B cell (primary cell): Measurements from ENCODE around the gene PIGR.

Experiments
- EZH2 ChIP-seq: IDR thresholded peaks from 2 replicates; pipeline ENCODE4 v1.6.1; 2012; ENCODE audit warnings: borderline replicate concordance, low read depth, mild to moderate bottlenecking, moderate library complexity, low read length; ENCODE audit not compliant: insufficient read depth, poor library complexity, severe bottlenecking
- TF ChIP-seq, protein P1 (sequence below): fragments of 200-600 bp; IDR thresholded peaks from one replicate; pipeline ENCODE4 v1.8.0; 2022; ENCODE audit warnings: antibody characterized with exemption, mild to moderate bottlenecking

DNA sequence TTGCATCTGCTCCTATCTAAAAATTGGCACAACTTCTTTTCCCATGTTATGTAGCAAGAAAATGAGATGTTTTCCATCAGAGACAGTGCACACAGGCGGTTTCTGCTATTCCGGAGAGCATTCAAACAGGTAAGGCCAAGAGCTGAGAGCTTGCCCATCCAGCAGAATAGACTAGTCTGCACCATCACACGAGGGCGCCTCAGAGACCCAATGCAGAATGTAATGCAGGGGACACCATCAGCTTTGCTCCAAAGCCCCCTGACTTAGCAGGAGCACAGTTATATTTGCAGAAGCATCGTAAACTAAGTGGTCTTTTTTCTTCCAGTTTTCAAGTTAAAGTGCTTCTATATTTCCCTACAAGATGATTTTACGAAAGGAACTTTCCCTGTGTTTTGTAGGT lies 44.3 kb downstream of the PIGR start:
- TF ChIP-seq, protein P1, sequence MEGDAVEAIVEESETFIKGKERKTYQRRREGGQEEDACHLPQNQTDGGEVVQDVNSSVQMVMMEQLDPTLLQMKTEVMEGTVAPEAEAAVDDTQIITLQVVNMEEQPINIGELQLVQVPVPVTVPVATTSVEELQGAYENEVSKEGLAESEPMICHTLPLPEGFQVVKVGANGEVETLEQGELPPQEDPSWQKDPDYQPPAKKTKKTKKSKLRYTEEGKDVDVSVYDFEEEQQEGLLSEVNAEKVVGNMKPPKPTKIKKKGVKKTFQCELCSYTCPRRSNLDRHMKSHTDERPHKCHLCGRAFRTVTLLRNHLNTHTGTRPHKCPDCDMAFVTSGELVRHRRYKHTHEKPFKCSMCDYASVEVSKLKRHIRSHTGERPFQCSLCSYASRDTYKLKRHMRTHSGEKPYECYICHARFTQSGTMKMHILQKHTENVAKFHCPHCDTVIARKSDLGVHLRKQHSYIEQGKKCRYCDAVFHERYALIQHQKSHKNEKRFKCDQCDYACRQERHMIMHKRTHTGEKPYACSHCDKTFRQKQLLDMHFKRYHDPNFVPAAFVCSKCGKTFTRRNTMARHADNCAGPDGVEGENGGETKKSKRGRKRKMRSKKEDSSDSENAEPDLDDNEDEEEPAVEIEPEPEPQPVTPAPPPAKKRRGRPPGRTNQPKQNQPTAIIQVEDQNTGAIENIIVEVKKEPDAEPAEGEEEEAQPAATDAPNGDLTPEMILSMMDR, result no peak
- TF ChIP-seq EZH2, result no peak
